GM19324 (cell line): ENCODE results near the gene PDGFD.
A peak's percentile ranks its signal among the peaks of the same experiment; 100 is the strongest.

ENCODE experiments used
- ATAC-seq: cut with Tn5 transposase; IDR thresholded peaks from one replicate; pipeline ENCODE4 v1.9.1; 2021; ENCODE audit warnings: mild to moderate bottlenecking, moderate library complexity; ENCODE audit not compliant: unreplicated experiment, low FRiP score

The PDGFD gene

DNA sequence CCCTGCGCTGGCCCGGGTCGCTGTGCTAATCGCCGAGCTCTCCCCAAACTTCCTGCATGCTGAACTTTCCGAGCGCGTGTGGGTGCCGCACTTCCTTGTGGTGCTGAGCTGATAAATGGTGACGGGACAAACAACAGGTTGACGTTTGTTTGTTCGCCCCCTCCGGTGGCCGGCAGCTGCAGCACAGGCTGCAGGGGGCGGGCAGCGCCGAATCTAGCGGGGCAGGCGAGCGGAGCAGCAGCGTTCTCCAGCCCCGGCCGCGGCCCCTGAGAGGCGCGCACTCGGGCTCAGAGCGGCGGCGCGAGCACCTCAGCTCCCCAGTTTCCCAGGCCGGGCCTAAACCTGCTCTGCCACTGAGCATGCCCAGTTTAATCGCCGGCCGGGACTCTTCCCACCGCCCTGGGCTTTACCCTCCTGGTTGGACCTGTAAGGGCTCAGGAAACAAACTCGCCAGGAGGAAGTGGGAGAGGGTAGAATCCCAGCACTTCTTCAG, at the start of gene PDGFD:
Gene PDGFD (minus strand): TSS at position 120 of the 493 bp plus-strand sequence.
- peak; percentile 96 for ATAC-seq

DNA sequence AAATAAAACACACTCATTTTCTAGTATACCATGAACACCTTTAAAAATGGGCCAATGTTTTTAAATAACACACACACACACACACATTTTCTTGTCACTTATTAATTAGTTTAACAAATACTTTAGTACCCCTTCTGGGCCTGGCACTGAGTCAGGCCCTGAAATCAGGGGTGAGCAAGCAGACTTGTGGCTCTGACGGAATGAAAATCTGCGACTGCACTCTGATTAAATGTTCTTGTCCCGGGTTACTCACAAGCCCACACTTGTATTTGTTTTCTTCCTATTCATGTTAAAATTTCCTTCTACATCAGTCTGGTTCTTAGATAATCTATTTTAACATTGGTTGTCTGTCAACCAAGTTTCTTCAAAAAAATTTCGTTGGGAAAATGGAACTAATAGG, 43.0 kb upstream of the PDGFD start:
- no peak for ATAC-seq

DNA sequence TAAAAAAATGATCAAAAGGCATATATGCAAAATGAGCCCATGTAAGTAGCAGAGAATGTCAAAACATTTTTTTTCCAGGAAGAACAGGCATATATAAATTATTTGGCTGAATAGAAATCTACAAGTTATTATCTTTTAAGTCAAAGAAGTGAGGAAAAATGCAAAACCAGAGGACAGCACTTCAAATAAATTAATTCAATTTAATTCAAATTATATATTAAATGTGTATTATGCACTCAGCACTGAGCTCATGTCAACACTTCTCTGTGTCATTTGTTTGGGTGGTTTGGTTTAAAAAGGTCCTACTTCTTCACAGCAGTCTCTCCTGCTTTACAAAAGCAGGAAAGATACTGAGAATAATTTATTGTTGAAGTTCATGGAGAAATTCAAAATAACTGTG, 41.9 kb upstream of the PDGFD start:
- ATAC-seq, result no peak

DNA sequence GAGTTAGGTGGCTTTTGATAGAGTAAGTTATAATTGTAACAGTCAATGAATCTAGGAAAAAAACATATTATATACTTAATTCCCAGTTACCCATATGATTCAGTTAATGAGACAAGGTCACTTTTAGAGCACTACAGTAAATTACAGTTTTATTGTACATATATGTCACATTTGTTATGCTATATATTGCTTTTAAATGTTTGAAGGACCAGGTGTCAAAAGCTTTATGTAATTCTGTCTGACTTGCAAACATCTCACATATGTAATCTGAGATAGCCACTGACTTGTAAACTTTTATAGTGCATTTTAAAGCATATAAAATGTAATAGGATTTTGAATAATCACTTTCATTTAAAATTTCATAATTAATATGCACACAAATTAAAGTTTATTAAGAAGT, 36.7 kb upstream of the PDGFD start:
- no peak for ATAC-seq

DNA sequence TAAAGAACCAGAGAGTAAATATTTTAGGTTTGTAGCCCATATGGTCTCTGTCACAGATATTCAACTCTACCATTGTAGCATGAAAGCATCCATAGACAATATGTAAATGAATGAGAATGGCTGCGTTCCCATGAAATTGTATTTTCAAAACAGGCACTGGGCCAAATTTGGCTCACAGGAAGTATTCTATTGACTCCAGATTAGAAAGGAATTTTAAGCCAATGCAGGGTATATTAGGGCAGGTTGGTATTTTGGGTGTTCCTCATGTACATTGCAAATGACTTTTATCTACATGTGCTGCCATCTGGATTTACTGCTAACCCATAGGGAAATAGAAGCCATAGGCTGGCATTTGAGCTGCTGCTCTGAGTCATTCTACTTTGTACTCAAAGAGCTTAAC, 35.1 kb upstream of the PDGFD start:
- ATAC-seq, result no peak

DNA sequence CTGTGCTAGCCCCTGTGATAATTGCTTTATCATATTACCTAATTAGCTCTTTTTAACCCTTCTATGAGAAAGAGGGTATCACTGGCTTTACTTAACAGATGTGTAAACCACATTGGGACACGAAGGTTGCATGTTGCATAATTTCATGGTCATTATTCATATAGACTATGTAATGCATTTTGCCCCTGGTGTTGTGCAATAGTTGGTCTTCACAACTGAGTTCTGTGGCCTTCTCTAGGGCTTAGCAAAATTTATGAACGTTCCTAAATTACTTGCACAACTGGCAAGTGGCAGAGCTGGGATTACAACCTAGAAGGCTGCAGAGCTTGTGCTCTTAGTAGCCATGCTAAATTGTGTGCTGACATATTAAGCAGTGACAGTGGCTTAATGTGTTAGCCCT, 34.6 kb upstream of the PDGFD start:
- ATAC-seq, result no peak

DNA sequence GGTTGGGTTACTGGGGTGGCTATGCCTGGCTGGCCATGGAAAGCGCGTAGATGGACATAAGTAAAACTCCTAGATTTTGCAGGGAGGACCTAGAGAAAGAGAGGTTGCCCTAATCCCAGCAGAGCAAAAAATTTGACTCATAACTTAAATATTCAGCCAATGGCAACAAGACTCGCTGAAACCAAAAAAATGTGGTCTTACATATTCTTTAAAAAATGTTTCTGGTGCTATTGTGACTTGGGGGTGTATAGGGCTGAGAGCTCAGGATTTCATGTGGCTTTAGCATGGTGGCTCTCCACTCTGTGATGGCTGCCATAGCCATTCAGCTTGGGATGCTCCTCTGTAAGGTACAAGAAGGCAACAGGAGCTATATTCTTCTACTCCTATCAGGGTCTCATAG, 27.2 kb upstream of the PDGFD start:
- ATAC-seq, result no peak

DNA sequence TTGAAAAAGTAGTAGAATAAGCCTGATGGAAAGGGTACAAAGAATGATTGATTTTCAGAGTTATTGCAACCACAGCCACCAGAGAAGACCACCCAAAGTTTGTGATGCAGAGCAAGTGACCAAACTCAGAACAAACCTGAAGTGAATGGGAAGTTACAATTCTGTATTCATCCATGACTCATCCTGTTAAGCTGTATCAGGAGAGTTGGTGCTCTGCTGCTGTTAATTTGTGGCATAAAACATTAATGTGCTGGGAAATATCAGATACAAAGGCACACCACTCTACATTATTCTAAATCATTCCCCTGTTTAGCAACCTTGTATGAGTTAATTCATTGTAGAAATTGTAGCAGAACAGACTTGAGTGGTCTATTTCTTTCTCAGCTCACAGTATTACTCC, 19.6 kb upstream of the PDGFD start:
- ATAC-seq, result no peak

DNA sequence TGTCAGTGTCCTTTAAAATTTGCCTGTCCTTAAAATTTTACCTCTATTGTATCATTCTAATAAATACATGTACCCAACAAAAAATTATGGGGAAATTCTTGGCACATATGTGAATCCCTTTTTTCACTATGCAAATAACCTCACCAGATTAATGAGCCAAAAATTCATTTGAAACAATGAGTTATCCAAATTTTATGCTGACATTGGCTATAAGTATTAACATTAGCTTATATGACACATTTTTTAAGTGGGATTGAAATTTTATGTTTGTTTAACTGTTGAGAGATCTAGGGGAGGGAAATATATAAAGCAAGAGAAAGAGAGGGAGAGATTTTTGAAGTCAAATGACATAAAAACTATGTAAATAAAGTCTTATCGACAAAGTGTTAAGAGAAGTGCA, 11.8 kb upstream of the PDGFD start:
- ATAC-seq, result no peak

DNA sequence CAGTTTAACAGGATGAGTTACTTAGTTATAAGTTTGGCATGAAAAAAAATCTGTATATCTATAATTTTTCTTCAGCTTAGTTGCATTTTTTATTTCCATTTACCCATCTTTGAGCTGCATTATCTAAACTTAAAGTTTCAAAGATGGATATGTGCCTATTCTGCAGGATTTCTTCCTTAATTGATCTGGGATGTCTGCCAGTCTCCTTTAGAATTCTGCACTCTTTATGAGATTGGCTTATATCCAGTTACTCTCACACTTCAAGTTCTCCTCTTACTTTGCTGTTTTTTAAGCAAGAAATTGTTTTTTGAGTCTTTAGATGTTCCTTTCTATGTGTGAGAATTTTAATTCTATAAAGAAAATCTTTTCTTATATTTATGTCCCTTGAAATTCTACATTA, 5.1 kb upstream of the PDGFD start:
- no peak for ATAC-seq

DNA sequence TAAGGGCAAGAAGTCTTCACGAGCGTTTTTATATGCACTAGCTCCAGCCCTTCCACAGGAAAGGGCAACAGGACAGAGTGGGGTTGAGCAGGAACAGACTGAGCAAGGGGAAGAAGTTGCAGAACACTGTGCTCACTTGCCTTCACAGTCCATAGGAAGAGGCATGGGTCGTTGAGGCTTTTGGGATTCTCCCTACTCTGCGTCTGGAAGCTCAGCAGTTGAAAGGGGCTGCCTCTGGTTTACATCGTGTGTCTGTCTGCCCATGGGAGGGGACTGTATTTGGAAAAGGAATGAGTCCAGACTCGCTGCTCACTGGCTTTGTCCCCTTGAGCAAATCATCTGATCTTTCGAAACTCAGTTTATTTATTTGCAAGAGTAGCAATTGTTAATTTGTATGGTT, 1.1 kb upstream of the PDGFD start:
- no peak for ATAC-seq

DNA sequence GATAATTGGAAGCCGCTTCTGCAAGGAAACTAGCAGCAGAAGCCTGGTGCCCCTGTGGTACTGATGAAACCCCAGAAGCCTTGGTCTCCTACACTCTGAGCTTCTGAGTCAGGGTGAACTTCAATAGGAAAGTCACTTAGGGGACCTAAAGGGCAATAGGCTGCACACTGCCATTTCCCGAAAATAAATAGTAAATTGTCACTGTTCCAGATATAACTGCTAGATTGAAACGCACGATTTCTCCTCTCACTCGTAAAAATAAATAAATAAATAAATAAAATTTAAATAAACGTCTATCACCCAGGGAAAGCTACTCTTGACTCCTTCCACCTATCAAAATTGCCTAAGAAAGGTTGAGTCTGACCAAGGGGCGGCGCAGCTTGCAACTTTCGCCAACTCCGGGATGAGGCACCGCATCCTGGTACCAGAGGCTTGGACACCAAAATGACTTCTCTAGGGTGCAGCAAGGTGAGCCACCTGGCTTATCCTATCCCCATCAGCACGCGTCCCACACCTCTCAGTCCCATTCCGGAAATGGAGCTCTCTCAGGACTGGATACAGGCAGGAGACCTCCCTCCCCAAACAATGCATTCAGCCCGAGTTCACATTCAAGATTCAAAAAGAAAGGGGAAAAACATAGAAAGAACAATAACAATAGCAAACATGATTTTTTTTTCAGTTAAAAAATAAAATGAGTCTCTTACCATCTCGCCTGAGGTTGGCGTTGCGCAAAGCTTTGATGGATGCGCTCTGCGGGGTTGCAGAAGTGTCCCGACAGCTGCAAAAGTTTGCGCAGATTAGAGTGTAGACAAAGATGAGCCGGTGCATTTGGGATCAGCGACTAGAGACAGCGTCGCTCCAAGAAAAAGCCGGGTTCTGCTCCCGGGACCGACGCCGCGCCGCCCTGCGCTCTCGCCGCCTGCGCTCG, 583 bp downstream of the PDGFD start:
- no peak for ATAC-seq

DNA sequence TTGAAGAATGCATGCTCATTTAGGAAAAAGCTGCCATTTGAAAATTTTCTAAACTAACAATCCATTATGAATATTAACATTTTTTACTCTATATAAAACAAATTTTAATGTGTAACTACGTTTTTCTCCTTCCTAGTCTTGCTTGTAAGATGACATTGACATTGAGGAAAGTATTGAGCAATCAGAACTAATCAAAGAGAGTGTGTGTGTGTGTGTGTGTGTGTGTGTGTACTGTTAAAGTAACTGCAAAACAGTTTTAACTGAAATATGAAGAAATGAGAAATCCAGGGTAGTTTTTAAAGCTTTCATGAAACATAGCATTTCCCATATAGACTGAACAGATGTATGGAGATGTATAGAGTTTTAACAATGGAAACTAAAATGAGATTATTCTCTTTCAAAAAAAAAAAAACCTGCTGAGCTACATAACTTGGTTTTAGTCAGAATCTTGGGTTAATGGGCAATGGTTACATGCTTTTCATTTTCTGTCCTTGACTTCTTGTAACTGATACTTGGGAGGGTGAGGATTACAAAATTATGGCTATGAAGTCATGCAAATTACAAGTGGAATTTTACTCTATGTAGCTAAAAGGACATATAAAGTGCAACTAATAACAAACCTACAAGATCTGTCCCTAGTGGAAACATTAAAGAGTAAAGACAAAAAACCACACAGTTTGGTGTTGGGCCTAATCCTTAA, 2.0 kb downstream of the PDGFD start:
- no peak for ATAC-seq

DNA sequence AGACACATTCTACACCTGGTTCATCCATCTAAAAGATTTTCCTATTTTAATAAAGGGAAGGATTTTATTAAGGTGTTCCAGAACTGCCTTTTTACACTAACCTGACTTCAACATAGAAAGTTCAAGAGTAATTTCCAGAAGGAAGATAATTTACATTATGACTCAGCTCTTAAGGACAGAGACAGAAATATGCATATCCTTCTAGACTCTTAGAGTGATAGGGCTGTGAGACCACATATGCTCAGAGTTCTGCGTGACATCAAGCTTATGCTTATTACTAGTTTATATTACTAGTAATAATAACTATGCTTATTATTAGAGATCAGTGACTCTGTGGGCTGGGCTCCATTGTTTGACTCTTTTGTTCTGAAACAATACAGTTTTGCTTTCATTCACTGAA, 4.6 kb downstream of the PDGFD start:
- no peak for ATAC-seq

DNA sequence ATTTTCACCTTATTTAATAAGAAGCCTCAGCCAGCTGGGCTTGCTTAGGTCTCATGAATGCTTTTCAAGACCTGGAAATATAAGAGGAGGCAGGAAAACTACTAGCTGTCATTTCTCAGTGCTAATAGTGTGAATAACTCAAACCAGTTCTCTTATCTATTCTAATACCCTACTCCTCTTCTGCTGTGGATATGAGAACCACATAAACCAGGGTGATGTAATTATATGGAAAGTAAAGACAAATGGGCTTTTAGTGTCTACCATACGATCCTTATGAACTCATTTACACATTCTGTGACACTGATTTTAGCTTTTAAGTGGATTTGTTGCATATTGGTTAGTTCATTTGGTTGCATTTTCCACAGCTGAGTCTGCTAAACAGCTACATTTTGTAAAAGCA, 8.6 kb downstream of the PDGFD start:
- no peak for ATAC-seq

DNA sequence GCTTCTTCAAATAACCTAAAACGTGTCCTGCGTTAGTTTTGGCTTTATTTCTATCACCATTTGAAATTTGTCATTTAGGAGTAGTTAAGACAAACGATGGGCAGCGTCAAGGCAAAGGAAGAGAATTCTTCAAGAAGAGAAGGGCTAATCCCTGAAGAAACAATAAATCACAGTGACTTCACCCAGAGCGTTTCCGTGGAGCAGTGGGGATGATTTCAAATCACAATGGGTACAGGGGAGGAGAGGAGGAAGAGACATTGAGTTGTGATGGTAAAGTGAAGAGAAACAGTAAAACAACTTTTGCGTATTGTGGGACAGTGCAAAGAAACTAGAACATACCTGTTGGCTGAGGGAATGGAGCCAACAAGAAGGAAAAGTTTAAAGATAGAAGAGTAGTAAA, 9.7 kb downstream of the PDGFD start:
- no peak for ATAC-seq

DNA sequence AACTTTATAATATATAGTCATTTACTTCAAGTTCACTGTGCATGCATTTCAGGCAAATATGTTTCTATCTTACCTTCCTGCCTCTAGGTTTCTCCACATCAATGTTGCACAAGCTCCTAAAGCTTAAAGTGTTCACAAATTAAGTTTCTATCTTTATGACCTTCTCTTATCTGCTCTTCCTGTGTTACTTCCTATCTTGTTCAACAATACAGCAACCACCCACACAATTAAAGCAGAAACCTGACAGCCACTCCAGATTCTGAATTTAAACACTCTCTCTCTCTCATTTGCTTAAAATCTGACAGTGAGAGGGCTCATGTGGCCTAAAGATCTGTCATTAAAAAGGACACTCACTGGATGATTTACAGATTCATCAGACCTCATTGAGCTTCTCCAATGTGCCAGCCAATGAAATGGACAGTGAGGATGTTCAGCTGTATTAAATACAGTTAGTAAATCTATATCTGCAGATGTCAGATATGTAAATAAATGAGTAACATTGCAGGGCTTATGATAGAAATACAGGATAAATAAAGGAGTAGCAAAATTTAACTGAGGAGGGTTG, 10.9 kb downstream of the PDGFD start:
- ATAC-seq, result peak; percentile 80

DNA sequence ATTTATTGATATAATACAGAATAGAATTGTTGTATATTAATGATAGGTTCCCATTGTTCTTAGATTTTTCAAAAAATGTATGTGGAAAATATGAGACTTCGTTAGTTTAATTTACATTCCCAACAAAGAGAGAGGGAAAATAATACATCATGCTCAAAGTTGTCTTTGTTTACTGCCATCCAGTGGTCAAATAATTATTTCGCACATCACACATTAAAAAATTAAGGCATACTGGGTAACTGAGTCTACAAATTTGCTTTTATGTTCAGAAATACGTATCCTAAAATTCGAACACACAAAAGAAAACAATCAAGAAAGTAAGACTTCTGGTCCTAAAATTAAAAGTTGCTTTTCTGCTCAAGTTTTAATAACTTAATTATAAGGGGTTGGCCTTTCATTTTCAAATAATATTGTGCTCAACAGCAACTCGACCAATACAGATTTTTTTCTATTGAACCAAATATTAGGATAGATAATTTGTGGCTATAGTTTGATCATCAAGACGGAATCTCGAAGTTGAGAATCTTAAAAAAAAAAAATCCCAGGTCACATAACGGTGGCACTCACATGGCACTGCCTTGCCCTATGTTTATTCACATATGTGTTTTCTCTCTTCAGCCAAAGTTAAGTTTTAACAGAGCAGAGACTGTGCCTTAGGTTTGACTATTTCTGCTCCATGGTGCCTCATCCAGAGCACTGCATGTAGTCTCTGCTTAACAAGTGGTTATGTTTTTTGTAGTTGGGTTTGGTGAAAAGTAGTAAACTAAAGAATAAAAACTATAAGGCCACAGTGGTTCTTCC, 12.3 kb downstream of the PDGFD start:
- no peak for ATAC-seq

DNA sequence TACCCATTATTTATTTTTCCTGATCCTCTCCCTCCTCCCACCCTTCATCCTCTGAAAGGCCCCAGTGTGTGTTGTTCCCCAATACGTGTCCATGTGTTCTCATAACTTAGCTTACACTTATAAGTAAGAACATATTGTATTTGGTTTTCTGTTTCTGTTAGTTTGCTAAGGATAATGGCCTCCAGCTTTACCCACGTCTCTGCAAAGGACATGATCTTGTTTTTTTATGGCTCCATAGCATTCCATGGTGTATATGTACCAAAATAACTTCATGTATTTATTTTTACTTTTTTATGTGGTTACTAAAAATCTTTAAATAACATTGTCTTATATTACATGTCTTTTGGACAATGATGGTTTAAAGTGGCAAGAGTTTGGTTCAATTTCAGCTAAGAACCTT, 15.2 kb downstream of the PDGFD start:
- no peak for ATAC-seq

DNA sequence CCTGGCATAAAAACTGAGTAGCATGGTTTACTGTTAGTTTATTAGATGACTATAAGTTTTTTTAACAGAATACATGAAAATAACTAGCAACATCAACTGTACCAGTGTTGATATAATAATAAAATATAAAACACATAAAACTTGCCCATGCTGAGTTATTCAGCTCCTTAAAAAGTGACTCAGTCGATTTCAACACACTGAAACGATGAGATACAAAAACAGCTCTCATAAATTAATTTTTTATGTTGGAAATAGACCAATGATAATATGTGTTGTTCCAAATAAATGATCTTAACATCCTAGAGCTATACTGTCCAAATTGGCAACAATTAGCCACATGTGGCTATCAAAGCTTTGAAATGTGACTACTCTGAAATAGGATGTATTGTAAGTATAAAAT, 15.9 kb downstream of the PDGFD start:
- no peak for ATAC-seq

DNA sequence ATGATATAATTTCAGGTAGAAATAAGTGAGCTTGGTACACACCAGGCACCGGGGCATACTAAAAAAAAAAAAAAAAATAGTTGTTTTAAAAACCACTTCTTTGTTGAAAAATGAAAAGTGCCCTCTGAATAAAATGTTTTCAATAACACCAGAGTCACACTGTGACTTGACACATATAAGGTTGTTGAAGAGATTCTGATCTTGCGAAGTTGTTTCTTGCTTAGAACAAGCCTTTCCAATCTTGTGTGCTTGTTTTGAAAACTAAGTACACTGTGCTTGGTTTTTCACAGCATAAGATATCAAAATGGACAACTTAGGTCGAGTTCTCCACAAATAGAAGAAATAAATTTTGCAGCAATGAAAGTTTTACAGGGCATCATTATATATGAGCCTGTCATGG, 17.0 kb downstream of the PDGFD start:
- no peak for ATAC-seq
